Calu3 (cell line): ENCODE measurements around the gene DNAAF5. TPM values are rescaled to one million over a fixed set of nuclear protein-coding genes. Genes with fewer than 3 reads are reported as not detected.

Experiments used
- BruUV-seq: library from RNA; stranded (reverse); fragments of 400-500 nt; replicated peaks from 2 replicates; lab custom pipeline; 2021; lab: Mats Ljungman, UMichigan
- CTCF ChIA-PET: fragments of 300-600 bp; sonication (Branson Sonifier 250); formaldehyde crosslinking; loops from one replicate; lab custom pipeline; 2022; ENCODE audit warnings: antibody characterized with exemption; lab: Charles Lee
- DNase-seq: peaks from one replicate; pipeline ENCODE4 v3.0.0; 2022
- H3K27ac Mint-ChIP-seq: one replicate; pipeline ENCODE4 v1.8.0; 2022; ENCODE audit warnings: mixed read lengths; ENCODE audit not compliant: unreplicated experiment
- H3K27me3 Mint-ChIP-seq: one replicate; pipeline ENCODE4 v1.8.0; 2022; ENCODE audit warnings: mixed read lengths; ENCODE audit not compliant: unreplicated experiment
- H3K36me3 Mint-ChIP-seq: one replicate; pipeline ENCODE4 v1.8.0; 2022; ENCODE audit warnings: mild to moderate bottlenecking, moderate library complexity, mixed read lengths; ENCODE audit not compliant: insufficient read depth, unreplicated experiment
- H3K4me1 Mint-ChIP-seq: one replicate; pipeline ENCODE4 v1.8.0; 2022; ENCODE audit warnings: mild to moderate bottlenecking, low read depth, mixed read lengths; ENCODE audit not compliant: unreplicated experiment
- H3K4me3 Mint-ChIP-seq: one replicate; pipeline ENCODE4 v1.8.0; 2022; ENCODE audit warnings: mild to moderate bottlenecking, low read depth, moderate library complexity, mixed read lengths; ENCODE audit not compliant: unreplicated experiment
- H3K9me3 Mint-ChIP-seq: one replicate; pipeline ENCODE4 v1.8.0; 2022; ENCODE audit warnings: low read depth, mixed read lengths; ENCODE audit not compliant: unreplicated experiment
- intact Hi-C: fragments of 100-400 bp; cut with micrococcal nuclease; formaldehyde crosslinking; loops from one replicate; pipeline ENCODE4 v1.10.0; 2022; ENCODE audit not compliant: unreplicated experiment
- total RNA-seq: library from RNA; stranded (reverse); gene quantifications from 2 replicates; pipeline ENCODE4 v1.2.3, GENCODE V29; 2022
- TF ChIP-seq, protein P1 (sequence below): fragments of 200-600 bp; IDR thresholded peaks from one replicate; pipeline ENCODE4 v1.8.0; 2022; ENCODE audit warnings: antibody characterized with exemption; ENCODE audit not compliant: unreplicated experiment

The DNAAF5 gene
- total RNA-seq, 1 experiment from 2014 or later: 57.2 TPM

DNA sequence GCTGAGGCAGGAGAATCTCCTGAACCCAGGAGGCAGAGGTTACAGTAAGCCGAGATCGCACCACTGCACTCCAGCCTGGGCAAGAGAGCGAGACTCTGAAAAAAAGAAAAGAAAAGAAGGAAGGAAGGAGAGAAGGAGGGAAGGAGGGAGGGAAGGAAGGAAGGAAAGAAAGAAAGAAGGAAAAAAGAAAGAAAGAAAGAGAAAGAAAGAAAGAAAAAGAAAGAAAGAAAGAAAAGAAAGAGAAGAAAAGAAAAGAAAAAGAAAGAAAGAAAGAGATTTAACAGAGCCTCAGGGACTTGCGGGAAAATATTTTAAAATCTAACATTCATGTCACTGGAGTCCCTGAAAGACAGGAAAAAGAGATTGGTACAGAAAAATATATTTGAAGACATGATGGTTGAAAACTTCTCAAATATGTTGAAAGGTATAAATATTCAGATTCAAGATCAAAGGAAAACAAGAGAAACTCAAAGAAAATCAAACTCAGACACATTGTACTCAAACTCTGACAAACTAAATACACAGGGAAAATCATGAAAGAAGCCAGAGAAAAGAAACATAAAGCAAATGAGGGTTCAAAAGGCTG, 25.3 kb upstream of the DNAAF5 start:
- CTCF ChIA-PET: no interaction called here
- intact Hi-C loops: no loop called here
- H3K27me3 Mint-ChIP-seq: no peaks in the 10 kb centered on the region

DNA sequence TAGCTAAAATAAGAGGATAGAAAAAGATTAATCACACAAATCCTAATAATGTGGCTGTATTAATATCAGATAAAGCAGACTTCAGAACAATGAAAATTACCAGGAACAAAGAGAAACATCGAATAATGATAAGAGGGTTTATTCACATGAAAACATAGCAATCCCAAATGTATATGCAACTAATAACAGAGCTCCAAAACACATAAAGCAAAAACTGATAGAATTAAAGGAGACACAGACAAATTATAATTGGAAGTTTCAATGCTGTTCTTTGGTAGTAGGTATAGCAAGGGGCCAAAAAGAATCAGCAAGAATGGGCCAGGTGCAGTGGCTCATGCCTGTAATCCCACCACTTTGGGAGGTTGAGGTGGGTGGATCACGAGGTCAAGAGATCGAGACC, 23.4 kb upstream of the DNAAF5 start:
- peaks cover 4% of the 10 kb centered on the region for H3K36me3 Mint-ChIP-seq
- CTCF ChIA-PET: interaction anchor here (0.5 kb wide), 1 partner anchor 751 kb away, joined by 3 read pairs; no protein-coding TSS in a partner anchor
- H3K9me3 Mint-ChIP-seq: peaks cover 6% of the 10 kb centered on the region
- no TSS peak for BruUV-seq
- no peak for DNase-seq
- H3K4me3 Mint-ChIP-seq: no peak overlapping the region
- intact Hi-C loops: no loop called here
- no peak overlapping the region for H3K27ac Mint-ChIP-seq
- H3K27me3 Mint-ChIP-seq: no peaks in the 10 kb centered on the region
- TF ChIP-seq, protein P1, sequence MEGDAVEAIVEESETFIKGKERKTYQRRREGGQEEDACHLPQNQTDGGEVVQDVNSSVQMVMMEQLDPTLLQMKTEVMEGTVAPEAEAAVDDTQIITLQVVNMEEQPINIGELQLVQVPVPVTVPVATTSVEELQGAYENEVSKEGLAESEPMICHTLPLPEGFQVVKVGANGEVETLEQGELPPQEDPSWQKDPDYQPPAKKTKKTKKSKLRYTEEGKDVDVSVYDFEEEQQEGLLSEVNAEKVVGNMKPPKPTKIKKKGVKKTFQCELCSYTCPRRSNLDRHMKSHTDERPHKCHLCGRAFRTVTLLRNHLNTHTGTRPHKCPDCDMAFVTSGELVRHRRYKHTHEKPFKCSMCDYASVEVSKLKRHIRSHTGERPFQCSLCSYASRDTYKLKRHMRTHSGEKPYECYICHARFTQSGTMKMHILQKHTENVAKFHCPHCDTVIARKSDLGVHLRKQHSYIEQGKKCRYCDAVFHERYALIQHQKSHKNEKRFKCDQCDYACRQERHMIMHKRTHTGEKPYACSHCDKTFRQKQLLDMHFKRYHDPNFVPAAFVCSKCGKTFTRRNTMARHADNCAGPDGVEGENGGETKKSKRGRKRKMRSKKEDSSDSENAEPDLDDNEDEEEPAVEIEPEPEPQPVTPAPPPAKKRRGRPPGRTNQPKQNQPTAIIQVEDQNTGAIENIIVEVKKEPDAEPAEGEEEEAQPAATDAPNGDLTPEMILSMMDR: no peak
- H3K4me1 Mint-ChIP-seq: no peaks in the 10 kb centered on the region

More for the DNA sequence above, 25.3 kb upstream of the DNAAF5 start:
- H3K27ac Mint-ChIP-seq: no peak overlapping the region
- H3K36me3 Mint-ChIP-seq: peaks cover 4% of the 10 kb centered on the region
- DNase-seq: no peak
- H3K9me3 Mint-ChIP-seq: peaks cover 6% of the 10 kb centered on the region
- no TSS peak for BruUV-seq
- no peaks in the 10 kb centered on the region for H3K4me1 Mint-ChIP-seq
- no peak overlapping the region for H3K4me3 Mint-ChIP-seq
- TF ChIP-seq, protein P1: no peak

DNA sequence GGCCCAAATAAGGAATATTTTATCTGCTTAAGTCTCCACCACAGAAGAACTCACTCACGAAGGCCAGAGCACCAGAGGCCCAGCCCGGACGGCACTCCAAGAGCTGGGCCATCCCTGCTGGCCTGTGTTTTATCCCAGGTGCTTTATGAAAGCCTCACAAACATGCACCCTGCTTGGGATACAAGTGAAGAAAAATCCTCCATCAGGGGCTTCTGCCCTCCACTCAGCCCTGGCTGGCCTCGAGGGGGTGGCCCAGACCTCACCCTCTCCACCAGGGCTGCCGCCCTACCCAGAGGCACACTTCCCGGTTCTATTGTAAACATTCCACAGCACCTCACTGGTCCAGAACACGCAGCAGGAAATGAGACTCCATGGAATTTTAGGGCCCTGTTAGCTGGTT, 19.8 kb upstream of the DNAAF5 start:
- H3K36me3 Mint-ChIP-seq: no peaks in the 10 kb centered on the region
- peaks cover 6% of the 10 kb centered on the region for H3K9me3 Mint-ChIP-seq
- H3K4me1 Mint-ChIP-seq: no peaks in the 10 kb centered on the region
- TF ChIP-seq, protein P1: no peak
- CTCF ChIA-PET: no interaction called here
- BruUV-seq: no TSS peak
- no peak for DNase-seq
- no peak overlapping the region for H3K4me3 Mint-ChIP-seq
- H3K27me3 Mint-ChIP-seq: no peaks in the 10 kb centered on the region
- intact Hi-C loops: no loop called here
- no peak overlapping the region for H3K27ac Mint-ChIP-seq

DNA sequence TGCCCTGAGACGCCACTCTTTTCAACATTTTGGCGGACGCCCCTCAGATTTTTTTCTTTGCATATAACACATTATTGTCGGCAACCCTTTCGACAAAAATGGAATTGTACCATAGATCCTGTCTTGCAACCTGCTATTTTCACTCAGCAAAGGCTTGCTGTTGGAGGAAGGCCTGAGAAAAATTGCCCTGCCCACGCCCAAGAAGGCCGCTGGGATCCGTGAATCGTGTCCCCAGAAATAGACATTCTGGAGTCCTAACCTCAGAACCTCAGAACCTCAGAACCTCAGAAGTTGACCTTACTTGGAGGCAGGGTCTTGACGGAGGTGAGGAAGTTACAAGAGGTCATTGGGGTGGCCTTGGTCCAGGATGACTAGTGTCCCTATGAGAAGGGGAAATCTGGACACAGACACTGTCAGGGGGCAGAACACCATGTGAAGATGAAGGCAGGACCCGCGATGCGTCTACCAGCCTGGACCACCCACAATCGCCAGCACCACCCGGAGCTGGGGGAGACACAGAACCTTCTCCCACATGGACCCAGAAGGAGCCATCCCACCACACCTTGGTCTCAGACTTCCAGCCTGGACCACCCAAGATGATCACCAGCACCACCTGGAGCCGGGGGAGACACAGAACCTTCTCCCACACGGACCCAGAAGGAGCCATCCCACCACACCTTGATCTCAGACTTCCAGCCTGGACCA, 19.1 kb upstream of the DNAAF5 start:
- CTCF ChIA-PET: no interaction called here
- TF ChIP-seq, protein P1: no peak
- H3K36me3 Mint-ChIP-seq: no peaks in the 10 kb centered on the region
- BruUV-seq: no TSS peak
- no peaks in the 10 kb centered on the region for H3K27me3 Mint-ChIP-seq
- DNase-seq: no peak
- intact Hi-C loops: no loop called here
- H3K27ac Mint-ChIP-seq: no peak overlapping the region
- no peak overlapping the region for H3K4me3 Mint-ChIP-seq
- no peaks in the 10 kb centered on the region for H3K4me1 Mint-ChIP-seq
- peaks cover 6% of the 10 kb centered on the region for H3K9me3 Mint-ChIP-seq
